ENCODE data around the gene TOPAZ1.

Gene TOPAZ1

GRCh38 chr3:44208086-44208485 lies 33.6 kb upstream of the TOPAZ1 start:
- H2AFZ ChIP-seq (ENCODE audit: low read depth): no peak overlapping the region
- no peaks in the 10 kb centered on the region for H3K36me3 ChIP-seq (ENCODE audit: insufficient read depth)
- H3K79me2 ChIP-seq (ENCODE audit: insufficient read depth, low read depth): no peaks in the 10 kb centered on the region
- TF ChIP-seq CTCF (conservative IDR thresholded peaks at IDR 0.05; ENCODE audit: low read depth, low read length): no peak
- no peaks in the 10 kb centered on the region for H4K20me1 ChIP-seq (ENCODE audit: insufficient read depth)
- no peak overlapping the region for H3K9ac ChIP-seq
- no peaks in the 10 kb centered on the region for H3K27me3 ChIP-seq (ENCODE audit: insufficient read depth, low read depth)
- no peak overlapping the region for H3K4me3 ChIP-seq (IDR thresholded peaks at IDR 0.05; ENCODE audit: insufficient read depth, low read depth, low read length)
- peak overlapping the region; percentile 54; the same call in 1 of the 2 replicates for H3K4me2 ChIP-seq
- peaks cover 22% of the 10 kb centered on the region for H3K4me1 ChIP-seq (ENCODE audit: low read depth, poor library complexity, severe bottlenecking)
- peak overlapping the region; percentile 23; the same call in 1 of the 2 replicates for H3K27ac ChIP-seq

DNA sequence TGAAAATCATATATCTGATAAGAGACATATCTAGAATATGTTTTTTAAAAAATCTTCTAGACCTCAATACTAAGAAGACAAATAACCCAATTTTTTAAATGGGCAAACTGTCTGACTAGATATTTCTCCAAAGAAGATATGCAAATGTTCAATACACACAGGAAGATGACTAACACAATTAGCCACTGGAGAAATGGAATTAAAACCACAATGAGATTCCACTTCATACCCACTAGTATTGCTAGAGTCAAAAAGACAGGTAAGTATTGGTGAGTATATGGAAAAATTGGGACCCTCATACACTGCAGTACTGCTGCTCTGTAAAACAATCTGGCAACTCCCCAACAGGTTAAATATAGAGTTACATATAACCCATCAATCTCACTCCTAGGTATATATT lies 33.1 kb upstream of the TOPAZ1 start:
- H3K27me3 ChIP-seq (ENCODE audit: insufficient read depth, low read depth): no peaks in the 10 kb centered on the region
- no peaks in the 10 kb centered on the region for H4K20me1 ChIP-seq (ENCODE audit: insufficient read depth)
- TF ChIP-seq CTCF (conservative IDR thresholded peaks at IDR 0.05; ENCODE audit: low read depth, low read length): no peak
- H3K4me3 ChIP-seq (IDR thresholded peaks at IDR 0.05; ENCODE audit: insufficient read depth, low read depth, low read length): no peak overlapping the region
- no peaks in the 10 kb centered on the region for H3K79me2 ChIP-seq (ENCODE audit: insufficient read depth, low read depth)
- H3K4me1 ChIP-seq (ENCODE audit: low read depth, poor library complexity, severe bottlenecking): peaks cover 22% of the 10 kb centered on the region
- H3K4me2 ChIP-seq: peak overlapping the region; percentile 54; the same call in 1 of the 2 replicates
- no peak overlapping the region for H2AFZ ChIP-seq (ENCODE audit: low read depth)
- no peak overlapping the region for H3K9ac ChIP-seq
- H3K36me3 ChIP-seq (ENCODE audit: insufficient read depth): no peaks in the 10 kb centered on the region
- H3K27ac ChIP-seq: peak overlapping the region; percentile 23; the same call in 1 of the 2 replicates

DNA sequence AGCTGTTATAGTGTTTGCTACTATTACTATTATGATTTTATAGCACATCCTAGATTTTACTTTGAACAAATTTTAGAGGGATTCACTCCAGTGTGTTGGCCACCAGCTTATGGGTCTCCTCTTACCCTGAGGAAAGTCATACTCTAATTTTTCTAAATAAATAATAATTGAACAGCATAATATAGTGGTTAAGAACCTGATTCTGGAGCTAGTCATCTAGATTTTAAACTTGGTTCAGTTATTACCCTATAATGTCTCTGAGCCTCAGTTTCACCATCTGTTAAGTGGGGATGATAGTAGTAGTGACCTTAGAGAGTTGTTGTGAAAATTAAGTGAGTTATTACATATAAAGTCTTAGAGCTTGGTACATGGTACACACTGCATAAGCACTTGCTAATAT lies 30.7 kb upstream of the TOPAZ1 start:
- H3K4me3 ChIP-seq (IDR thresholded peaks at IDR 0.05; ENCODE audit: insufficient read depth, low read depth, low read length): no peak overlapping the region
- H3K9ac ChIP-seq: no peak overlapping the region
- H2AFZ ChIP-seq (ENCODE audit: low read depth): no peak overlapping the region
- H3K27me3 ChIP-seq (ENCODE audit: insufficient read depth, low read depth): no peaks in the 10 kb centered on the region
- no peak for TF ChIP-seq CTCF (conservative IDR thresholded peaks at IDR 0.05; ENCODE audit: low read depth, low read length)
- no peak overlapping the region for H3K4me2 ChIP-seq
- H3K27ac ChIP-seq: no peak overlapping the region
- H3K4me1 ChIP-seq (ENCODE audit: low read depth, poor library complexity, severe bottlenecking): peaks cover 22% of the 10 kb centered on the region
- H4K20me1 ChIP-seq (ENCODE audit: insufficient read depth): no peaks in the 10 kb centered on the region
- no peaks in the 10 kb centered on the region for H3K36me3 ChIP-seq (ENCODE audit: insufficient read depth)
- no peaks in the 10 kb centered on the region for H3K79me2 ChIP-seq (ENCODE audit: insufficient read depth, low read depth)

- Histone ChIP-seq H3K9ac (no peak overlapping the region), H3K27me3 (ENCODE audit: insufficient read depth, low read depth) (no peaks in the 10 kb centered on the region), H2AFZ (ENCODE audit: low read depth) (no peak overlapping the region), H3K4me3 (IDR thresholded peaks at IDR 0.05; ENCODE audit: insufficient read depth, low read depth, low read length) (no peak overlapping the region), H3K4me1 (ENCODE audit: low read depth, poor library complexity, severe bottlenecking) (no peaks in the 10 kb centered on the region), H3K27ac (no peak overlapping the region), H3K36me3 (ENCODE audit: insufficient read depth) (no peaks in the 10 kb centered on the region), H3K79me2 (ENCODE audit: insufficient read depth, low read depth) (no peaks in the 10 kb centered on the region), H3K4me2 (no peak overlapping the region), H4K20me1 (ENCODE audit: insufficient read depth) (no peaks in the 10 kb centered on the region)
- TF ChIP-seq CTCF (conservative IDR thresholded peaks at IDR 0.05; ENCODE audit: low read depth, low read length): no peak
Observed at GRCh38 chr3:44222337-44222736, 19.3 kb upstream of the TOPAZ1 start.
